NCI-H524 (cell line): ENCODE data around the gene IGFBP6.

Source experiments
- DNase-seq, 2 experiments: peaks; one replicate each; lab custom pipeline; 2025; lab: John Stamatoyannopoulos, UW

Gene IGFBP6

GRCh38 chr12:53059434-53060063 is 37.9 kb upstream of the IGFBP6 start:
- no peak for DNase-seq

- DNase-seq: no peak
Observed at GRCh38 chr12:53060064-53060720, 37.3 kb upstream of the IGFBP6 start.

GRCh38 chr12:53060721-53061276 is 36.7 kb upstream of the IGFBP6 start:
- DNase-seq: peak in 1 of 2 experiments; percentile 21

GRCh38 chr12:53061404-53062010 is 36.0 kb upstream of the IGFBP6 start:
- peak; percentile 34 to 39 for DNase-seq

- no peak for DNase-seq
Observed at GRCh38 chr12:53062011-53062961, 35.2 kb upstream of the IGFBP6 start.

GRCh38 chr12:53062977-53063707 is 34.3 kb upstream of the IGFBP6 start:
- DNase-seq: no peak

GRCh38 chr12:53063708-53064612 is 33.5 kb upstream of the IGFBP6 start:
- DNase-seq: no peak

- DNase-seq: no peak
Observed at GRCh38 chr12:53064613-53065436, 32.6 kb upstream of the IGFBP6 start.

- DNase-seq: no peak
Observed at GRCh38 chr12:53065470-53065869, 32.0 kb upstream of the IGFBP6 start.

- peak; percentile 10 to 59 for DNase-seq
Observed at GRCh38 chr12:53065975-53066931, 31.2 kb upstream of the IGFBP6 start.

GRCh38 chr12:53067074-53067992 is 30.1 kb upstream of the IGFBP6 start:
- no peak for DNase-seq

GRCh38 chr12:53067993-53068770 is 29.3 kb upstream of the IGFBP6 start:
- DNase-seq: no peak

- DNase-seq: no peak
Observed at GRCh38 chr12:53068811-53069585, 28.5 kb upstream of the IGFBP6 start.

GRCh38 chr12:53069621-53070410 is 27.7 kb upstream of the IGFBP6 start:
- no peak for DNase-seq
